GM19395 (cell line): Measurements from ENCODE around the gene SIX6.

Experiments used
- ATAC-seq: cut with Tn5 transposase; IDR thresholded peaks from one replicate; pipeline ENCODE4 v1.9.1; 2021; ENCODE audit warnings: mild to moderate bottlenecking, moderate library complexity; ENCODE audit not compliant: unreplicated experiment

SIX6 gene

GRCh38 chr14:60512973-60513571 is 4.1 kb downstream of the SIX6 start:
- no peak for ATAC-seq

GRCh38 chr14:60514378-60514740 is 5.4 kb downstream of the SIX6 start:
- no peak for ATAC-seq

- ATAC-seq, result no peak
Measured at GRCh38 chr14:60514741-60515491, 6.0 kb downstream of the SIX6 start.

- ATAC-seq, result no peak
Measured at GRCh38 chr14:60515511-60516289, 6.8 kb downstream of the SIX6 start.

GRCh38 chr14:60532442-60532841 is 23.5 kb downstream of the SIX6 start:
- ATAC-seq, result no peak

GRCh38 chr14:60537663-60538062 is 28.7 kb downstream of the SIX6 start:
- ATAC-seq, result no peak

GRCh38 chr14:60544659-60545058 is 35.7 kb downstream of the SIX6 start:
- ATAC-seq, result no peak

- ATAC-seq, result no peak
Measured at GRCh38 chr14:60553808-60554207, 44.9 kb downstream of the SIX6 start.

GRCh38 chr14:60561845-60562746 is 53.1 kb downstream of the SIX6 start:
- ATAC-seq, result peak; percentile 77
